GM18520 (cell line): ENCODE measurements around the gene KIAA0040.

Experiments used
- ATAC-seq: cut with Tn5 transposase; IDR thresholded peaks from one replicate; pipeline ENCODE4 v1.9.1; 2021; ENCODE audit not compliant: unreplicated experiment

The KIAA0040 gene

DNA sequence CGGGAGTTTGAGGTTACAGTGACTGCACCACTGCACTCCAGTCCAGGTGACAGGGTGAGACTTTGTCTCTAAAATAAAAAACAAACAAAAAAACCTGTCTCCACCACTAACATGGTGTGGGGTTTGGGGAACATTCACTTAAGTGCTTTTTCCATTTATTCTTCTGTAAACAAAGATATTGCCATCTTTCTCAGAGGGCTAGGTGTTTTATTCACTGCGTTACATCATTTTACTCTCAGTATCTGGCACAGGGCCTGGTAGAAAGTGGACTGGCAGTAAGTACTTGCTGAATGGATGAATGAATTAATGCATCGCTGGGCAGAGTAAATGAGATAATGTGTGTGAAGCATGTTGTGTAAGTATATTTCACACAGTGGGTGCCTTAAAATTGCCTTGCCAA lies 20.1 kb downstream of the KIAA0040 start:
- no peak for ATAC-seq

- ATAC-seq = no peak
Observed at GRCh38 chr1:175171036-175171913, 21.3 kb downstream of the KIAA0040 start.

- no peak for ATAC-seq
Observed at GRCh38 chr1:175169286-175170018, 23.1 kb downstream of the KIAA0040 start.

GRCh38 chr1:175168782-175169181 lies 23.8 kb downstream of the KIAA0040 start:
- no peak for ATAC-seq

DNA sequence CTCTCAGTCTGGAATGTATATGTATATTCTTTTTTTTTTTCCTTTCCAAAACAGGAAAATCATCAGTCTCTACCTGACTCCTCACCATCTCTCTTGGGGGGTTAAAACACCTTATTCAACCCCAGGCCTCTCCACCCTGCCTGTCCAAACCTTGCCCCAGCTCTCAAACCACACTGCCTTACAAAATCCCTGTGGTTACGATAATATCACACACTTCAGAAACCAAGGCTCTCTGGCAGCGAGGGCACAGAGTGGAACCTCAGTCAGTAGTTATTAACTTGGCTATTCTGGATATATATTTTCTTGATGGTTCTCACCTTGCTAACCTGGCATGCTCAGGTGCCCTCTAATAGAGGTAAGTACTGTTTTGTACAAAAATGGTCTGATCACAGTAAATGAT lies 24.7 kb downstream of the KIAA0040 start:
- no peak for ATAC-seq

DNA sequence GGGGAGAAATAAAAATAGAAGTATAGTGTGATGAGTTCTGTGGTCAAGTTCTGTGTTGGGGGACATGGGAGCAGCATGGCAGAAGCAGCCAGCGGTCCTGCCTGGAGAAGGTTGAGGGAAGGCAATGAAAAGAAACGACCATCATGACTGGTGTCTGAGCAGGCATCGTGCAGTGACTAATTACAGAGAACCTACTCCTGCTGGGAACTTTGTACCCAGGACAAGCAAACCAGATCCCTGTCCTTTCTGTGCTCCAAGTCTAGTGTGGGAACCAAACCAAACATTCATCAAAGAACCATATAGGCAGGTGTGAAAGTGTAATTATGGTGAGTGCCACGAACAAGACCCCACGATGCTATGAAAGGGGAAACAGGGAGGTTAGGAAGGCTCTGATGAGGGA lies 25.8 kb downstream of the KIAA0040 start:
- no peak for ATAC-seq

GRCh38 chr1:175164751-175165150 lies 27.8 kb downstream of the KIAA0040 start:
- no peak for ATAC-seq

GRCh38 chr1:175163702-175164101 lies 28.9 kb downstream of the KIAA0040 start:
- no peak for ATAC-seq

DNA sequence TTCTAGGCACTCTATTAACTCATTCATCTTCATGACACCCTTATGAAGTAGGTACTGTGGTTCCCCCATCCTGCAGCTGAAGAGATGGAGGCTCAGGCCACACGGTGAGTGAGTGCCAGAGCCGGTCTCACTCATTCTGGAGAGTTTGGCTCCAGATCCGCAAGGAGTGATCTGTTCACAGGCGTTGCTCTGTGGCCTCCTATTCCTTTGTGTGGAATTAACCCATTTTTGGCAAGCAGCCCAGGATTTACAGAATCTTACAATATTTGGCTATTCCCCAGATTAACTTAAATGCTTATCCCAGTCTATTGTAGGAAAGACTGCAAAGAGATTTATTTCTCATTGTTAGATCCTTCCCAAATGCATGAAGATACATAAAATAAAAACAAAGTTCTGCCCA lies 29.6 kb downstream of the KIAA0040 start:
- no peak for ATAC-seq

GRCh38 chr1:175158170-175158591 lies 34.4 kb downstream of the KIAA0040 start:
- no peak for ATAC-seq

DNA sequence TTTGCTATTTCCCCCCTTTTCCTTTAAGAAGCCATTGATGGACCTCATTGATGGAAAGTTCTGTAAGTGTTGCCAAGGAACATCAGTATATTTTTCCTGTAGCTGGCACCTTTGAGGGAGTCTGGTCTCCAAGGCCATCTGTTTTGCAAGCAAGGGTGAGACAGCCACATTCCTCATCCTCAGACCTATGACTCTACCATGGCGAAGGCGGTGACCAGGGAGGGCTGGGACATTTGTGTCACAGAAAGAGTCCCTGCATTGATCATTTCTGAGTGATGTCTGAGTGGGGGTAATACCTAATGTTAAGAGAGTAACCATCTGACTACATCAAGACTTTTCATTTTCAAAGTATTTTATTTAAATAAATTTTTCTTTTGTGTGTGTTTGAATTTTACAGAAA lies 35.4 kb downstream of the KIAA0040 start:
- no peak for ATAC-seq

DNA sequence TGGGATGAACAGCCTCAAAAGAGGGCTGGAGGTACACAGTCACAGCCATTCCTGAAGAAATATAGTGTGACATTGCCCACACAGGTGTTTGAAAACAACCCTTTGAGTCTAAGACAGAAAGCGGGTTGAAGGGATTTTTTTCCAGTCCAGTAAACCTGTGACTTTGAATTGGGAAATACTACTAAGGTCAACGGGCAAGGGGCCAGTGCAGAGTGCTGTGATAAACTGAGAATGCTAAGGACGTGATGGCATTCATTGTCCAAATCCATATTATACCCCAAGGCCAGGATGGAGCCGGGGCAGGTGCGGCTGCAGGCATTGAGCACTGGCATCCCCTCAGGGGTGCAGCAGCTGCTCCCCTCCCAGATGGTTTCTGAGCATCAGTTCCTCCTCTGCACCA lies 36.6 kb downstream of the KIAA0040 start:
- ATAC-seq = no peak

DNA sequence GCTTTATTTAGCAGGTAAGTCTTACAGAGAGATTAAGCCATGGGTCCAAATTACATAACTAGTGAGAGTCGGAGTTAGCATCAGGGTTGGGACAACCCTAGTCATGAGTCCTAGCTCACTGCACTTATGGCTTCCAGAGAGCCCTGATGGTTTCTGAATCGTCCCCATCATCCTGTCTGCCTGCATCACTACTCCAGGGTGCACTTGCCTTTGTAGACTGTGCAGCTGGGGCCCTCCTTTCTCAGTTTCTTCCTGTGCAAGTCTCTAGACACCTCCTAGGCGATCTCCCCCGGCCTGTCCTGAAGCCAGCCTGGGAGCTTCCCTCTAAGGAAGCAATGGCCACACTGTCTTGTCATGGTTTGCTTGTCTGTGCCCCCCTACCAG lies 37.1 kb downstream of the KIAA0040 start:
- ATAC-seq = no peak

- ATAC-seq = no peak
Observed at GRCh38 chr1:175154629-175155472, 37.7 kb downstream of the KIAA0040 start.

GRCh38 chr1:175152006-175152652 lies 40.4 kb downstream of the KIAA0040 start:
- peak; percentile 54 for ATAC-seq

- no peak for ATAC-seq
Observed at GRCh38 chr1:175150596-175151319, 41.8 kb downstream of the KIAA0040 start.

DNA sequence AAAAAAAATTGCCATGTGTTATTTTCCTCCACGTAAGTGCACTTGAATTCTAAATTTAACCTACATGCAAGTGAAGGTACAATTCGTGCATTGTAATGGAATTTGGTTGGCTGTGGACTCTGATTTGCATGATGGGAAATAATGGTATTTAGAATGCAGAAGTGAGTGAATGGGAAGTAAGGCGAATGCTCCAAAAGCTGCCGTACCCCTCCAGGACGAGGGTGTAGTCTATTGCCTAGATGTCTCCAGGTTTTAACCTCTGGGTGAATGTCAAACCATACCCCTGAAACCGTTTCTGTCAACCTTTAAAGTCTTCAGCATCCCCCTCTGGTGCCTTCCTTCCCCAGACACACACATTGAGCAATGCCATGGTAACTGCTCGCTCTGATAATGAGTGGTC lies 44.5 kb downstream of the KIAA0040 start:
- ATAC-seq = no peak

DNA sequence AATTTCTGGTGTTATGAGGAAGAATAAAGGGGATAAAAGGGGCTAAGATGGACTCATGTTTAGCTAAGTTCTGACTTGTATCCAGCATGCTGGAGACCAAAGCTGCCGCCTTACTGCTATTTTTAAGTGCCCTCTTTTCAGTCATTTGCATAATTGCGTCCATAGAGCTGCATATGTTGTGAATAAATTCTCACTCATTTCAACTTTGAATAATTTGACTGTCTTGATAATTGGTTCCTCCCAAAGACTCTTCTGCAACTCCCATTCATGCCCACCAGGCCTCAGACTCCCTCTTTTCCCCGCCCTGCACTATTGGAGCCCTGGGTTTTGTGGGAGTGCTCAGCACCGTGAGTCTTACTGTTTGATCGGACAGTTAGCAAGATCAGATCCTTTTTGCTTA lies 45.0 kb downstream of the KIAA0040 start:
- no peak for ATAC-seq

DNA sequence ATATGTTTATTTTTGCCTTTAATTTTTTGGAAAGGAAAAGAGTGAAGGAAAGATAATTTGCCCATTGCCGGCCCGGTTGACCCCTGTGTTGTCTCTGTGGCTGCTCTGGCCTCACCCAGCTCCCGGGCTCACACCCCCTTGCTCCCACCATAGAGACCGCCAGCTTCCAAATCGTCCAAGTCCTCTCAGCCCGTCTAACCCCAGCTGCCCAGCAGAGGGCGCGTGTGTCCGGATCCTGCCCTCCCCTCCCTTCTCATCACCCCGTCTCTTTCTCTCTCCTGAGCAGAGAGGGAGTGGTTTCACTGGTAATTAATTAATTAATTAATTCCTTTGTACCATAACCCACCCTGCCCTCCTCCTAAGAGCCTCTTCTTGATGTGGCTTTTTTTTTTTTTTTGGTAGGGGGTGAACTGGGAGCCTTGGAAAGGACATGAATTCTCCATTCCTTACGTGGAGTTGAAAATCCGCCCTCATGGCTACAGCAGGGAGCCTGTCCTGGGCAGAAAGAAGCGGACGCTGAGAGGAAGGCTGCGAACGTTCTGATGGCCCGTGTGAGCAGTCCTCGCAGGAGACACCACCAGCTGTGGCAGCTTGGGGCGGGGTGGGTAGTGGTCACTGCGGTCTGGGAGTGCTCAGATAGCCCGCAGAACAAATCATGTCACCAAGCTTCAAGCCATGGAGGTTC lies 45.9 kb downstream of the KIAA0040 start:
- ATAC-seq = no peak
